Peyer's patch (tissue), 4 donors: ENCODE results near the gene ZBTB7C. TPM values are rescaled to one million over a fixed set of nuclear protein-coding genes. Genes with fewer than 3 reads are reported as not detected.

Experiments
- DNase-seq, 3 donors: peaks; one replicate each; pipeline ENCODE4 v3.0.0-alpha.2; 2017 to 2019
- H3K27ac ChIP-seq, 4 donors: fragments of 200-600 bp; sonication (generic); one replicate each; pipeline ENCODE4 v1.5.1; 2016 to 2019
- H3K27me3 ChIP-seq, 2 donors: fragments of 200-600 bp; sonication (generic); one replicate each; pipeline ENCODE4 v1.5.1; 2019
- H3K36me3 ChIP-seq, 3 donors: fragments of 200-600 bp; sonication (generic); one replicate each; pipeline ENCODE4 v1.5.1; 2016 to 2019
- H3K4me1 ChIP-seq, 4 donors: fragments of 200-600 bp; sonication (generic); one replicate each; pipeline ENCODE4 v1.5.1; 2016 to 2019
- H3K4me3 ChIP-seq, 4 donors: fragments of 200-600 bp; sonication (generic); 1 replicate in 3 of 4; 2 replicates in 1 of 4; pipeline ENCODE4 v1.5.1; 2016 to 2019; ENCODE audit warnings: mild to moderate bottlenecking in 1 of 4
- H3K9me3 ChIP-seq, 4 donors: fragments of 200-600 bp; sonication (generic); one replicate each; pipeline ENCODE4 v1.5.1; 2016 to 2019; ENCODE audit warnings: mild to moderate bottlenecking in 1 of 4
- CTCF ChIP-seq, 6 experiments: fragments of 450-650 bp in 4 of 6; fragments of 200-600 bp in 2 of 6; sonication (generic) in 1 of 6; IDR thresholded peaks; one replicate each; pipeline ENCODE4 v1.5.1; 2017 to 2019; ENCODE audit warnings: antibody characterized with exemption in 6 of 6, mild to moderate bottlenecking in 3 of 6, moderate library complexity in 1 of 6
- POLR2A ChIP-seq, 2 donors: fragments of 450-650 bp; IDR thresholded peaks; one replicate each; pipeline ENCODE4 v1.5.1; 2017; ENCODE audit warnings: antibody characterized with exemption in 2 of 2, mild to moderate bottlenecking in 2 of 2, moderate library complexity in 2 of 2
- small RNA-seq, 2 donors: library from RNA; depleted of rRNA; stranded (forward); fragments of <200 nt; gene quantifications; one replicate each; pipeline ENCODE3, GENCODE V24; 2016
- total RNA-seq, 4 donors: library from RNA; depleted of rRNA; stranded (reverse); fragments of >200 nt; gene quantifications; one replicate each; pipeline ENCODE4 v1.1.0, GENCODE V29; 2016

The ZBTB7C gene
- total RNA-seq, 4 donors from 2014 or later, result 10.5 to 15.7 (median 14.2) TPM

GRCh38 chr18:47981830-47982229, 427.4 kb downstream of the ZBTB7C start:
- no peak overlapping the region for H3K27ac ChIP-seq
- H3K9me3 ChIP-seq, result no peaks in the 10 kb centered on the region
- H3K27me3 ChIP-seq, result no peaks in the 10 kb centered on the region
- H3K4me3 ChIP-seq, result no peak overlapping the region
- no peak for DNase-seq
- H3K36me3 ChIP-seq, result no peaks in the 10 kb centered on the region
- TF ChIP-seq POLR2A (IDR thresholded peaks at IDR 0.05) (no peak), CTCF (IDR thresholded peaks at IDR 0.05) (no peak)
- H3K4me1 ChIP-seq, result no peaks in the 10 kb centered on the region

GRCh38 chr18:47981320-47981719, 427.9 kb downstream of the ZBTB7C start:
- TF ChIP-seq POLR2A (IDR thresholded peaks at IDR 0.05), result no peak
- no peak for TF ChIP-seq CTCF (IDR thresholded peaks at IDR 0.05)
- Histone ChIP-seq H3K4me1 (no peaks in the 10 kb centered on the region), H3K27ac (no peak overlapping the region), H3K27me3 (no peaks in the 10 kb centered on the region), H3K9me3 (no peaks in the 10 kb centered on the region), H3K4me3 (no peak overlapping the region), H3K36me3 (no peaks in the 10 kb centered on the region)
- DNase-seq, result no peak

- Histone ChIP-seq H3K27ac (no peak overlapping the region), H3K4me1 (no peaks in the 10 kb centered on the region), H3K36me3 (no peaks in the 10 kb centered on the region), H3K27me3 (no peaks in the 10 kb centered on the region), H3K9me3 (no peaks in the 10 kb centered on the region), H3K4me3 (no peak overlapping the region)
- no peak for DNase-seq
- TF ChIP-seq CTCF (IDR thresholded peaks at IDR 0.05) (no peak), POLR2A (IDR thresholded peaks at IDR 0.05) (no peak)
These were observed 429.5 kb downstream of the ZBTB7C start for GRCh38 chr18:47979611-47980200.

- Histone ChIP-seq H3K36me3 (no peaks in the 10 kb centered on the region), H3K9me3 (no peaks in the 10 kb centered on the region), H3K27ac (no peak overlapping the region), H3K27me3 (no peaks in the 10 kb centered on the region), H3K4me1 (no peaks in the 10 kb centered on the region), H3K4me3 (no peak overlapping the region)
- TF ChIP-seq CTCF (IDR thresholded peaks at IDR 0.05) (no peak), POLR2A (IDR thresholded peaks at IDR 0.05) (no peak)
- no peak for DNase-seq
These were observed 430.6 kb downstream of the ZBTB7C start for GRCh38 chr18:47978603-47979002.

- Histone ChIP-seq H3K9me3 (no peaks in the 10 kb centered on the region), H3K4me1 (no peaks in the 10 kb centered on the region), H3K27ac (no peak overlapping the region), H3K27me3 (no peaks in the 10 kb centered on the region), H3K36me3 (no peaks in the 10 kb centered on the region), H3K4me3 (no peak overlapping the region)
- DNase-seq, result no peak
- TF ChIP-seq CTCF (IDR thresholded peaks at IDR 0.05) (no peak), POLR2A (IDR thresholded peaks at IDR 0.05) (no peak)
These were observed 431.0 kb downstream of the ZBTB7C start for GRCh38 chr18:47978141-47978540.

Small RNA genes lying within 50 kb of the gene (small RNA-seq; reads per million reads assigned to genes)
- 0 reads per million in 2 donors for gene RNU6-708P

Other genes starting within 250 kb of the ZBTB7C start
- gene CTIF, start 129.6 kb upstream of the ZBTB7C start, total RNA-seq, result 100 to 1,000 TPM in 1 of 4 donors, 10 to 100 TPM in 3; 16.6 to 116 (median 34.5) TPM